ENCODE data around the gene CAD.

GRCh38 chr2:27251766-27252165 is 34.6 kb downstream of the CAD start:
- TF ChIP-seq, protein P1, sequence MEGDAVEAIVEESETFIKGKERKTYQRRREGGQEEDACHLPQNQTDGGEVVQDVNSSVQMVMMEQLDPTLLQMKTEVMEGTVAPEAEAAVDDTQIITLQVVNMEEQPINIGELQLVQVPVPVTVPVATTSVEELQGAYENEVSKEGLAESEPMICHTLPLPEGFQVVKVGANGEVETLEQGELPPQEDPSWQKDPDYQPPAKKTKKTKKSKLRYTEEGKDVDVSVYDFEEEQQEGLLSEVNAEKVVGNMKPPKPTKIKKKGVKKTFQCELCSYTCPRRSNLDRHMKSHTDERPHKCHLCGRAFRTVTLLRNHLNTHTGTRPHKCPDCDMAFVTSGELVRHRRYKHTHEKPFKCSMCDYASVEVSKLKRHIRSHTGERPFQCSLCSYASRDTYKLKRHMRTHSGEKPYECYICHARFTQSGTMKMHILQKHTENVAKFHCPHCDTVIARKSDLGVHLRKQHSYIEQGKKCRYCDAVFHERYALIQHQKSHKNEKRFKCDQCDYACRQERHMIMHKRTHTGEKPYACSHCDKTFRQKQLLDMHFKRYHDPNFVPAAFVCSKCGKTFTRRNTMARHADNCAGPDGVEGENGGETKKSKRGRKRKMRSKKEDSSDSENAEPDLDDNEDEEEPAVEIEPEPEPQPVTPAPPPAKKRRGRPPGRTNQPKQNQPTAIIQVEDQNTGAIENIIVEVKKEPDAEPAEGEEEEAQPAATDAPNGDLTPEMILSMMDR (IDR thresholded peaks at IDR 0.05): no peak
- TF ChIP-seq EZH2 (IDR thresholded peaks at IDR 0.05; ENCODE audit: borderline replicate concordance, insufficient read depth, low read depth, low read length, poor library complexity, severe bottlenecking): no peak

All from B cell (primary cell).